Stomach (tissue), 4 donors: ENCODE measurements around the gene ACOXL.

Source experiments
- POLR2AphosphoS5 ChIP-seq, 3 donors: sonication (generic); formaldehyde crosslinking; IDR thresholded peaks; one replicate each; pipeline ENCODE4 v1.6.1; 2016; ENCODE audit warnings: antibody characterized with exemption in 3 of 3
- TF ChIP-seq, protein P1 (sequence below), 7 experiments: fragments of 450-650 bp in 4 of 7; fragments of 200-600 bp in 3 of 7; sonication (generic) in 3 of 7; IDR thresholded peaks; one replicate each; pipeline ENCODE4 v1.5.1; 2016 to 2019; ENCODE audit warnings: antibody characterized with exemption in 7 of 7, control low read depth in 2 of 7, mild to moderate bottlenecking in 1 of 7

- no peak for TF ChIP-seq POLR2AphosphoS5 (IDR thresholded peaks at IDR 0.05)
- TF ChIP-seq, protein P1, sequence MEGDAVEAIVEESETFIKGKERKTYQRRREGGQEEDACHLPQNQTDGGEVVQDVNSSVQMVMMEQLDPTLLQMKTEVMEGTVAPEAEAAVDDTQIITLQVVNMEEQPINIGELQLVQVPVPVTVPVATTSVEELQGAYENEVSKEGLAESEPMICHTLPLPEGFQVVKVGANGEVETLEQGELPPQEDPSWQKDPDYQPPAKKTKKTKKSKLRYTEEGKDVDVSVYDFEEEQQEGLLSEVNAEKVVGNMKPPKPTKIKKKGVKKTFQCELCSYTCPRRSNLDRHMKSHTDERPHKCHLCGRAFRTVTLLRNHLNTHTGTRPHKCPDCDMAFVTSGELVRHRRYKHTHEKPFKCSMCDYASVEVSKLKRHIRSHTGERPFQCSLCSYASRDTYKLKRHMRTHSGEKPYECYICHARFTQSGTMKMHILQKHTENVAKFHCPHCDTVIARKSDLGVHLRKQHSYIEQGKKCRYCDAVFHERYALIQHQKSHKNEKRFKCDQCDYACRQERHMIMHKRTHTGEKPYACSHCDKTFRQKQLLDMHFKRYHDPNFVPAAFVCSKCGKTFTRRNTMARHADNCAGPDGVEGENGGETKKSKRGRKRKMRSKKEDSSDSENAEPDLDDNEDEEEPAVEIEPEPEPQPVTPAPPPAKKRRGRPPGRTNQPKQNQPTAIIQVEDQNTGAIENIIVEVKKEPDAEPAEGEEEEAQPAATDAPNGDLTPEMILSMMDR (IDR thresholded peaks at IDR 0.05): no peak
Measured at GRCh38 chr2:111148925-111149324, 416.6 kb downstream of the ACOXL start.
